ENCODE results near the gene CCDC89. TPM values are rescaled to one million over a fixed set of nuclear protein-coding genes. Genes with fewer than 3 reads are reported as not detected.

The CCDC89 gene
- polyA plus RNA-seq (2011; rRNA removed) = 0.85 and 1.1 TPM in 2 replicates
- polyA minus RNA-seq (2011; rRNA and poly(A)+ RNA removed) = 1.3 and 1.6 TPM in 2 replicates

DNA sequence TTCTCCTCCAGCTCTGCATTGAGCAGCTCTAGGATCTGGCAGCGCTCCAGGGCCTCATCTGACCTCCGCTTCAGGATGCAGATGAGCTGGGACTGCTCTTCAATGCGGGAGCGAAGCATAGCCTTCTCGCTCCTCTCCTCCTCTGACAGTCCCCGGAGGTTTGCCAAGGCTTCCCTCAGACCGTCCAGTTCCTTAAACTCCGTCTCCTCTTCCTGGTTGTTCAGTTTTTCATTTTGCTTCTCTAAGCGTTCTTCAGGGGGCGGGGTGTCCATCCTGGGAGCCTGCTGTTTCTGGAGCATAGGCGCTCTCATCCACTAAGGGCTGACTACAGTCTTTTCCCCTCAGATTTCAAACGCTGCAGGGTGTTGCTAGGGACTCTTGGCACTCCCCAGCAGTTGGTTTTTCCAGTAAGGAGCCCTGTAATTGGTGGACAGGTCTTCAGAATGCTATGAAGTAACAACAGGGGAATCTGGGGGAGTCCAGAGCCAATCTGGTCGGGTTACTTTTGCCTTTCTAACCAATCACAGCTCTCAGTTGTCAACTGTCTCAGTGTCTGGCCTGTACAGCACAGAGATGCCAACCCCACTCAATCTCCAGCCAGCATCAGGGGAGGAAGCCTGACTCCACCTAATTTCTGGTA lies at the start of gene CCDC89:
CCDC89 (minus strand) TSS at position 376 of the 640 bp plus-strand sequence; CDS start at position 311, 65 bp downstream.
- DNase-seq (ENCODE audit: low read depth) = peak; percentile 68
- no peaks in the 10 kb centered on the region for H3K36me3 ChIP-seq (ENCODE audit: control insufficient read depth, insufficient read depth, low read length)
- ChIA-PET POLR2A (no interaction called here), CTCF (interaction anchor here (0.9 to 1.8 kb wide), 5 partner anchors 11 to 169 kb away, joined by 3 to 6 read pairs (median 3); partner anchors contain the start of gene CCDC83)
- H3K27me3 ChIP-seq (ENCODE audit: control insufficient read depth, insufficient read depth, low read length) = no peaks in the 10 kb centered on the region
- H3K4me3 ChIP-seq (ENCODE audit: low read depth, low read length) = peak within 1 kb of the TSS; percentile 12
- TF ChIP-seq, protein P1, sequence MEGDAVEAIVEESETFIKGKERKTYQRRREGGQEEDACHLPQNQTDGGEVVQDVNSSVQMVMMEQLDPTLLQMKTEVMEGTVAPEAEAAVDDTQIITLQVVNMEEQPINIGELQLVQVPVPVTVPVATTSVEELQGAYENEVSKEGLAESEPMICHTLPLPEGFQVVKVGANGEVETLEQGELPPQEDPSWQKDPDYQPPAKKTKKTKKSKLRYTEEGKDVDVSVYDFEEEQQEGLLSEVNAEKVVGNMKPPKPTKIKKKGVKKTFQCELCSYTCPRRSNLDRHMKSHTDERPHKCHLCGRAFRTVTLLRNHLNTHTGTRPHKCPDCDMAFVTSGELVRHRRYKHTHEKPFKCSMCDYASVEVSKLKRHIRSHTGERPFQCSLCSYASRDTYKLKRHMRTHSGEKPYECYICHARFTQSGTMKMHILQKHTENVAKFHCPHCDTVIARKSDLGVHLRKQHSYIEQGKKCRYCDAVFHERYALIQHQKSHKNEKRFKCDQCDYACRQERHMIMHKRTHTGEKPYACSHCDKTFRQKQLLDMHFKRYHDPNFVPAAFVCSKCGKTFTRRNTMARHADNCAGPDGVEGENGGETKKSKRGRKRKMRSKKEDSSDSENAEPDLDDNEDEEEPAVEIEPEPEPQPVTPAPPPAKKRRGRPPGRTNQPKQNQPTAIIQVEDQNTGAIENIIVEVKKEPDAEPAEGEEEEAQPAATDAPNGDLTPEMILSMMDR (IDR thresholded peaks at IDR 0.05; ENCODE audit: insufficient read depth, low read depth, low read length) = no peak

DNA sequence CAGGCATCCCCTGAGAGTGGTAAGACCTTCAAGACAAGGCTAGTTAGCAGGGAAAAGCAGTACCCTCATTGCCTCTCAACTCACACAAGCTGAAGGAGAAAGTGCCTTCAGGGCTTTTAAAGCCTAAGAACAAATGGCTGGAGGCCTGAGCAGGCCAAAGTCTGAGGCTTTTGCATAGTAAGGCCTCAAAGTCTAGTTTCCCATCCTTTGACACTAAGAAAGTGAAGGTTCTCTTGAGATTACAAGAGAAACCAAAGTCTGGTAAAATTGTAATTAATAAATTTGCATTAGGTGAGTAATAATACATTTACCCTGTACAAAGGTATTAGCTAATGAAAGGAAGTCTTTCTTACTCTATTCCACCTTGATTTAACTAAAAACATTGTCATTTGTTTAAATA lies 47.0 kb upstream of the CCDC89 start:
- Histone ChIP-seq H3K4me3 (ENCODE audit: low read depth, low read length) (no peak overlapping the region), H3K36me3 (ENCODE audit: control insufficient read depth, insufficient read depth, low read length) (no peaks in the 10 kb centered on the region), H3K27me3 (ENCODE audit: control insufficient read depth, insufficient read depth, low read length) (no peaks in the 10 kb centered on the region)
- ChIA-PET POLR2A (no interaction called here), CTCF (no interaction called here)
- DNase-seq (ENCODE audit: low read depth) = no peak
- TF ChIP-seq, protein P1 (IDR thresholded peaks at IDR 0.05; ENCODE audit: insufficient read depth, low read depth, low read length) = no peak

DNA sequence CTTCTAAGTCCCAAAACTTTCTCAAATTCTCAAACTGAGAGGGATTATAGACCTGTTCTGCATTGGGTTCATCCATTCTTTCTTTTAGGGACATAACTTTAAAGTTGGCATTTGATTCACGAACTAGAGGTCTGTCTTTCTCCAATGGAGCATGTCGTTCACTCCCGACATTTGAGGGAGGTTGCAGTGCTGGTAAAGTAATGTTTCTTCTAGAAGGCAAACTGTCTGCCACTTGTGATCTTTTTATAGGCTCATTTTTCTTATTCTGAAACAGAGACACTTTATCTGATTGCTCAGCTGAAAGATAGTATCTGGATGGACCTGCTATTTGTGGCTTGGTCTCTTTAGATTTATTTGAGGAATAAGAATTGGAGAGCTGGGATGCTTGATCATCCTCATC lies 40.4 kb upstream of the CCDC89 start:
- ChIA-PET POLR2A (no interaction called here), CTCF (interaction anchor here (0.9 to 1.4 kb wide), 2 partner anchors 20 to 83 kb away, joined by 3 to 5 read pairs; no protein-coding TSS in a partner anchor)
- Histone ChIP-seq H3K36me3 (ENCODE audit: control insufficient read depth, insufficient read depth, low read length) (no peaks in the 10 kb centered on the region), H3K27me3 (ENCODE audit: control insufficient read depth, insufficient read depth, low read length) (no peaks in the 10 kb centered on the region), H3K4me3 (ENCODE audit: low read depth, low read length) (no peak overlapping the region)
- TF ChIP-seq, protein P1 (IDR thresholded peaks at IDR 0.05; ENCODE audit: insufficient read depth, low read depth, low read length) = no peak
- DNase-seq (ENCODE audit: low read depth) = no peak

DNA sequence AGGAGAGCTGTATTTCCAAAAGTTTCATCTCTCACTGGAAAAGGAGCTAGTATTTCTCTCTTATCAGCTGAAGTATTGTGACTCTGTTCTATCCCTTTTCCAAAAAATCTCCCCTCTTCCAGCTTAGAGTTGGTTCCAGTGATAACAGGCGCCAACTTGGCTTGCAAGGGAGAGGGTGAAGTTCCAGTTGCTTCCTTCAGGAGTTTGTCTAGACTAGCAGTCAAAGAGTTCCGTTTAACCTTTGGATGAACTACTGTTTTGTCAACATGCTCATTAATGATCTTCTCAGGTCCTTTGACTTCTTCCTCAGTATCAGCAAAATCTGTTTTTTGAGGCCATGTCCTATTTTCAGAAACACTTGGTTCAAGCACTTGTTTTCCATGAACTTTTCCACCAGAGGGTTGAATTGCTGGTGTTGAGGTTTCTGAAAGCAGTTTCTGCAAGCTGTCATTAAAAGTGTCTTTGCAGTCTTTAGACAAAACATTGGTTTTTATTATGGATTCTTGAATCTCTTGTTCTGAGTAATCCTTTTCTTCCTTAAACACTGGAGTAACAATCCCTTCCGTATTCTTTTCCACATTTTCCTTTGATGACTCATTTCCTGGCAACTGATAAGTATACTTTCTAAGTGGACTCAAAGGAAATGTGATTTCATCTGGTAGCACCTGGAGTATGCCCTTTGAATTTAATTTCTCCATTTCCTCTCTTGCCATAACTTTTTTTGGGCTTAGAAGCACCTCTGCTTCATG lies 39.7 kb upstream of the CCDC89 start:
- CTCF ChIA-PET = interaction anchor here (0.9 to 1.4 kb wide), 2 partner anchors 21 to 84 kb away, joined by 3 to 5 read pairs; no protein-coding TSS in a partner anchor
- no peak overlapping the region for H3K4me3 ChIP-seq (ENCODE audit: low read depth, low read length)
- H3K36me3 ChIP-seq (ENCODE audit: control insufficient read depth, insufficient read depth, low read length) = no peaks in the 10 kb centered on the region
- POLR2A ChIA-PET = no interaction called here
- TF ChIP-seq, protein P1 (IDR thresholded peaks at IDR 0.05; ENCODE audit: insufficient read depth, low read depth, low read length) = no peak
- no peaks in the 10 kb centered on the region for H3K27me3 ChIP-seq (ENCODE audit: control insufficient read depth, insufficient read depth, low read length)
- peak; percentile 83 for DNase-seq (ENCODE audit: low read depth)

DNA sequence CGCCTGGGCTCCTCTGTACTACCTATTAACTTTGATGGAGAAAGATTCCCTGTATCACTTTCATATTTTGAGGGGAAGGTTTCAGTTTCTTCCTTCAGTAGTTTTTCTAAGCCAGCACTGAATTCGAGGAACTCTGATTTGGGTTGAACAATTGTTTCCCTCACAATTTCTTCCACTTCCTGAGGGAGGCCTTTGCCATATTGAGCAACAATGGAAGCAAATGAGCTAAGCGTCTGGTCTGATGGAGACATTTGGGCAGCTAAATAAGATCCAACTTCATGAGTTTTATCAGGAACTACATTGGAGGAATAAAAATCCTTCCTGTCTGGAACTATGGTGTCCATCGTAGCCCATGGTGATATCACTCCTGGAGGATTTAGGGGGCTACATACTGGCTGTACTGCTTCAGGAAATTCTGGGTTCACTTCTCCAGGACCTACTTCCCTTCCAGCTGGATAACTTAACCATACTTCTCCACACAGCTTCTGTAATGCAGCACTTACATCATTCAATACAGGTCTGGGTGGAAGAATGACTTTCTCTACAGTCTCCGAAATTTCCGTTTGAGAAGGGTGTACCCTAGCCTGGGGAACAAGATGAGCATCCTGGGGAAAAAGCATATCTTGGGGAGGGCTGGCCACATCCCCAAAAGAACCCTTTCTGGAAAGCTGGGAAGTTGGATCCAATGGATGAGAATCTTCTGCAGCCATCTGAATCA lies 38.9 kb upstream of the CCDC89 start:
- CTCF ChIA-PET = no interaction called here
- H3K27me3 ChIP-seq (ENCODE audit: control insufficient read depth, insufficient read depth, low read length) = no peaks in the 10 kb centered on the region
- DNase-seq (ENCODE audit: low read depth) = no peak
- H3K4me3 ChIP-seq (ENCODE audit: low read depth, low read length) = no peak overlapping the region
- H3K36me3 ChIP-seq (ENCODE audit: control insufficient read depth, insufficient read depth, low read length) = no peaks in the 10 kb centered on the region
- TF ChIP-seq, protein P1 (IDR thresholded peaks at IDR 0.05; ENCODE audit: insufficient read depth, low read depth, low read length) = no peak
- POLR2A ChIA-PET = no interaction called here
